HuH-7.5 (cell line): ENCODE data around the gene CPEB1.
"Not testable (repeated sequence)": the region's sequence is repeated elsewhere in the genome, so short reads cannot be mapped to it uniquely, and the experiment has no call there.

Experiments
- DNase-seq: peaks from one replicate; pipeline ENCODE4 v3.0.0; 2011; ENCODE audit warnings: low spot score

Gene CPEB1

GRCh38 chr15:82649226-82649999 lies 2.2 kb upstream of the CPEB1 start:
- no peak for DNase-seq

- no peak for DNase-seq
Observed at GRCh38 chr15:82648257-82649103, 1.3 kb upstream of the CPEB1 start.

GRCh38 chr15:82647835-82648256 lies 683 bp upstream of the CPEB1 start:
- DNase-seq, result no peak

GRCh38 chr15:82646250-82647044 lies 716 bp downstream of the CPEB1 start:
- DNase-seq, result no peak

GRCh38 chr15:82644967-82645852 lies 2.0 kb downstream of the CPEB1 start:
- not testable (repeated sequence) for DNase-seq

GRCh38 chr15:82643992-82644391 lies 3.2 kb downstream of the CPEB1 start:
- no peak for DNase-seq

- no peak for DNase-seq
Observed at GRCh38 chr15:82642656-82643055, 4.5 kb downstream of the CPEB1 start.

GRCh38 chr15:82641129-82641798 lies 5.9 kb downstream of the CPEB1 start:
- DNase-seq, result no peak

- DNase-seq, result no peak
Observed at GRCh38 chr15:82640672-82641071, 6.5 kb downstream of the CPEB1 start.

- no peak for DNase-seq
Observed at GRCh38 chr15:82635798-82636197, 11.4 kb downstream of the CPEB1 start.

GRCh38 chr15:82630033-82630432 lies 17.1 kb downstream of the CPEB1 start:
- no peak for DNase-seq

GRCh38 chr15:82625136-82625535 lies 22.0 kb downstream of the CPEB1 start:
- DNase-seq, result no peak

GRCh38 chr15:82624438-82624837 lies 22.7 kb downstream of the CPEB1 start:
- DNase-seq, result no peak

GRCh38 chr15:82624008-82624407 lies 23.2 kb downstream of the CPEB1 start:
- DNase-seq, result no peak

GRCh38 chr15:82621970-82622369 lies 25.2 kb downstream of the CPEB1 start:
- DNase-seq, result no peak

GRCh38 chr15:82613747-82614146 lies 33.4 kb downstream of the CPEB1 start:
- no peak for DNase-seq

GRCh38 chr15:82611348-82611747 lies 35.8 kb downstream of the CPEB1 start:
- DNase-seq, result no peak

GRCh38 chr15:82602195-82602594 lies 45.0 kb downstream of the CPEB1 start:
- DNase-seq, result no peak

GRCh38 chr15:82599862-82600261 lies 47.3 kb downstream of the CPEB1 start:
- no peak for DNase-seq

- no peak for DNase-seq
Observed at GRCh38 chr15:82597815-82598214, 49.3 kb downstream of the CPEB1 start.

- no peak for DNase-seq
Observed at GRCh38 chr15:82595766-82596165, 51.4 kb downstream of the CPEB1 start.
